ENCODE data around the gene BNC2.

Gene BNC2

DNA sequence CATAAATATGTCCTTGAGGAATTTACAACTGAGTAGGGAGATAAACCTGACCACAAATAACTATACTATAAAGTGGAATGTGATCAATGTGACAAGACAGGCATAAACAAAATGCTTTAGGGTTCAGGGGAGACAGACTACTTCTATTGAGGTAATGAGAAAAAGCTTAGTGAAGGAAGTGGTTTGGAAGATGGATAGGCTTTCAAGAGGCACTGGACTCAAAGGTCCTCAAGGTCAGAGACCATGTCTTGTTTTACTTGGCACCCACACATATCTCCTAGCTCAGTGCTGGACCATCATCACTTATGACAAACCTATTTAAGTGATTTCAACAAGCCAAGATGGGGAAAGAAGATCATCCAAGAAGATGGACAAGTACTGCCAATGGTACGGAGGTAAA, 257.8 kb downstream of the BNC2 start:
- H3K4me1 ChIP-seq (ENCODE audit: control insufficient read depth, insufficient read depth, low read length) = peaks cover 27% of the 10 kb centered on the region
- no peaks in the 10 kb centered on the region for H3K27me3 ChIP-seq (replicated peaks; ENCODE audit: control insufficient read depth, insufficient read depth, low read length)
- DNase-seq (ENCODE audit: low read depth) = peak; percentile 13
- H3K36me3 ChIP-seq (ENCODE audit: control insufficient read depth, insufficient read depth, low read length, severe bottlenecking) = no peaks in the 10 kb centered on the region
- no peak overlapping the region for H3K4me3 ChIP-seq (ENCODE audit: low read length)
- no peaks in the 10 kb centered on the region for H3K9me3 ChIP-seq (ENCODE audit: control insufficient read depth, low read length)
- no peak overlapping the region for H3K9ac ChIP-seq (ENCODE audit: low read length)

DNA sequence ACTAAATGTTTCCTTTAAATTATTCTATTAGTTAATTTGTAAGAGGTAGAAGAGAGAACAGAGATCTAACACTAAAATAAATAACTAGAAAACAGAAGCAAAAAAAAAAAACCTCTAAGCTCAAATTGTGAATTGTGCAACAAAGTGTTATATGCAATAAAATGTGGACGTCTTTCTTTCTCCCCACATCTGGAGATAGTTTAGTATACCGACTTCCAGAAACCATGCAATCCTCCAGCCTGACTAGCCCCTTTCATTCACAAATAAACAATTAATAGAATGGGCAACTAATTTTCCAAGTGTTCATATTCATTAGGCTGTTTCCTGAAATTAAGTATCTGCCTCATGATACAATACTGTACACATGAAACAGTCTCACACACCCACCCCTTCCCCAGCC, 258.5 kb downstream of the BNC2 start:
- peak; percentile 91 for DNase-seq (ENCODE audit: low read depth)
- H3K4me1 ChIP-seq (ENCODE audit: control insufficient read depth, insufficient read depth, low read length) = peaks cover 27% of the 10 kb centered on the region
- no peaks in the 10 kb centered on the region for H3K27me3 ChIP-seq (replicated peaks; ENCODE audit: control insufficient read depth, insufficient read depth, low read length)
- no peak overlapping the region for H3K4me3 ChIP-seq (ENCODE audit: low read length)
- H3K36me3 ChIP-seq (ENCODE audit: control insufficient read depth, insufficient read depth, low read length, severe bottlenecking) = no peaks in the 10 kb centered on the region
- no peak overlapping the region for H3K9ac ChIP-seq (ENCODE audit: low read length)
- H3K9me3 ChIP-seq (ENCODE audit: control insufficient read depth, low read length) = no peaks in the 10 kb centered on the region

DNA sequence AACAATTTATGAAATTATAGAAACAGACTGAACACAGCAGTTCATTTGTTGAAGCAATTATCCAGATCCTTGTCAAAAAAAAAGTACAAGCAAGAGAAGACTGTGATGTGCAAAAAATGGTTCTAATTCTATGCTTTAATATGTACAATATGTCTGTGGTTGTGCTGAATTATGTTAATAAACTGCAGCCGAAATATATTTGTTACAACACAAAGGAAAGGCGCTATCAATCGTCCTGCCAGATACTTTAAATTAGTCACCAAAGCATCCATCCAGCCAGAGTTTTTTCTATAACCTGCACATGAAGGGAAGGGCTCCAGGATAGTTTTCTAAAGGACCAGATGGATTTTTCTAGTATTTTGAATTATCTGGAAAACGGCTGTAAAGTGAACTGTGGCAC, 259.5 kb downstream of the BNC2 start:
- no peak overlapping the region for H3K4me3 ChIP-seq (ENCODE audit: low read length)
- H3K9ac ChIP-seq (ENCODE audit: low read length) = no peak overlapping the region
- H3K9me3 ChIP-seq (ENCODE audit: control insufficient read depth, low read length) = no peaks in the 10 kb centered on the region
- no peaks in the 10 kb centered on the region for H3K36me3 ChIP-seq (ENCODE audit: control insufficient read depth, insufficient read depth, low read length, severe bottlenecking)
- H3K27me3 ChIP-seq (replicated peaks; ENCODE audit: control insufficient read depth, insufficient read depth, low read length) = no peaks in the 10 kb centered on the region
- H3K4me1 ChIP-seq (ENCODE audit: control insufficient read depth, insufficient read depth, low read length) = peaks cover 27% of the 10 kb centered on the region
- DNase-seq (ENCODE audit: low read depth) = peak; percentile 53

DNA sequence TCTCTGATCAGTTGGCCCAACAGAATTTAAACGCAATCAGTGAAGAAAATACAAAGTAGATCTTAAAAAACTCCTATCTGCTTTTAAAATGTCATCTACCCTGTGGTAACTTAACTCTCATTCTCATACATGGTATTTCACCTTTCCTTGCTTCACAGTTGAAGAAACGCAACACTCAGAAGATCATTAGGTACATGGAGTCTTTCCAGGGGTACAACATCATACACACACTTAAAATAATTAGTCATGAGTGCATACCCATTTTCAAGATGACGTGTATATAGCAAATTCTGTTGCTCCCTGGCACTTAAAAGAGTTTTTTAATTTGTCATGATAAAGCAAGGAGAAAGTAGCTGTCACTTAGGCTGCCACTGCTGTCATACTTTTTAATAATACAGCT, 259.9 kb downstream of the BNC2 start:
- H3K27me3 ChIP-seq (replicated peaks; ENCODE audit: control insufficient read depth, insufficient read depth, low read length) = no peaks in the 10 kb centered on the region
- H3K4me3 ChIP-seq (ENCODE audit: low read length) = no peak overlapping the region
- H3K9ac ChIP-seq (ENCODE audit: low read length) = no peak overlapping the region
- DNase-seq (ENCODE audit: low read depth) = no peak
- H3K9me3 ChIP-seq (ENCODE audit: control insufficient read depth, low read length) = no peaks in the 10 kb centered on the region
- H3K4me1 ChIP-seq (ENCODE audit: control insufficient read depth, insufficient read depth, low read length) = peaks cover 27% of the 10 kb centered on the region
- no peaks in the 10 kb centered on the region for H3K36me3 ChIP-seq (ENCODE audit: control insufficient read depth, insufficient read depth, low read length, severe bottlenecking)

DNA sequence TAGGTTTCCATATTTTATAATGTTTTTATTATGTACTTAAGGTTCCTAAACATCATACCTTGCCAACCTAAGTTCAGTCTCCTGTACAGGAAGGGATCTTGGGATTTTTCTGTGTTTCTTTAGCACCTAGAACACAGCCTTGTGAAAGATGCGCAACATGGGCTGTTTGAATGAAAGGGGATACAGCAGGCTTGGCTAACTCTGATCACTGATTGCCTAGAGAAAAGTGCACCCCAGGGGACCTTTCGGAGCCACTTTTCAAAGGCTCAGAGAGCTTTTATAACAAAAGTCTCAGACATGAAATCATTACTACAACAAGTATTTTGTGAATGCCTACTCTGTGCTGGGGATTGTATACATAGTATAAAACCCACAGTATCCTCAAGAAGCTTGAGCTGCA, 261.6 kb downstream of the BNC2 start:
- no peak overlapping the region for H3K4me3 ChIP-seq (ENCODE audit: low read length)
- H3K36me3 ChIP-seq (ENCODE audit: control insufficient read depth, insufficient read depth, low read length, severe bottlenecking) = no peaks in the 10 kb centered on the region
- H3K9ac ChIP-seq (ENCODE audit: low read length) = no peak overlapping the region
- no peaks in the 10 kb centered on the region for H3K27me3 ChIP-seq (replicated peaks; ENCODE audit: control insufficient read depth, insufficient read depth, low read length)
- no peaks in the 10 kb centered on the region for H3K9me3 ChIP-seq (ENCODE audit: control insufficient read depth, low read length)
- DNase-seq (ENCODE audit: low read depth) = no peak
- H3K4me1 ChIP-seq (ENCODE audit: control insufficient read depth, insufficient read depth, low read length) = peaks cover 21% of the 10 kb centered on the region

DNA sequence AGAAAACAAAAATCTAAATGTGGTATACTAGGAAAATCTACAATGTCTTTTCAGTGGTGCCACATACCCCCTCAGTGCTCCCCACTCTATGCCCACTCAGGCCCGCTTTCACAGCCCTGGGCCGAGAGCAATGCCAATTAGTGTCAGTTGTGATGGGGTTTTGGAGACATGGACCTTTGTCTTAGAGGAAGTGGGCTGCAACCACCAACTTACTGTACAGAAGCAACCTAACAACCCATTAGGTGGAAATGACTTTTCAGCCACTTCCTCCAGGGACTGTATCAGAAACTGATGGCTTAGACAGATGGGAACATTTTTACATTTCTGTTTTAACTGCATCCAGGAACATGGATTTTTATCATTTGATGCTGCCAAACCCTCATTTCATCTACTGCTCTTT, 268.0 kb downstream of the BNC2 start:
- Histone ChIP-seq H3K4me1 (ENCODE audit: control insufficient read depth, insufficient read depth, low read length) (peaks cover 6% of the 10 kb centered on the region), H3K9ac (ENCODE audit: low read length) (no peak overlapping the region), H3K4me3 (ENCODE audit: low read length) (no peak overlapping the region), H3K36me3 (ENCODE audit: control insufficient read depth, insufficient read depth, low read length, severe bottlenecking) (no peaks in the 10 kb centered on the region), H3K27me3 (replicated peaks; ENCODE audit: control insufficient read depth, insufficient read depth, low read length) (no peaks in the 10 kb centered on the region), H3K9me3 (ENCODE audit: control insufficient read depth, low read length) (no peaks in the 10 kb centered on the region)
- DNase-seq (ENCODE audit: low read depth) = no peak

DNA sequence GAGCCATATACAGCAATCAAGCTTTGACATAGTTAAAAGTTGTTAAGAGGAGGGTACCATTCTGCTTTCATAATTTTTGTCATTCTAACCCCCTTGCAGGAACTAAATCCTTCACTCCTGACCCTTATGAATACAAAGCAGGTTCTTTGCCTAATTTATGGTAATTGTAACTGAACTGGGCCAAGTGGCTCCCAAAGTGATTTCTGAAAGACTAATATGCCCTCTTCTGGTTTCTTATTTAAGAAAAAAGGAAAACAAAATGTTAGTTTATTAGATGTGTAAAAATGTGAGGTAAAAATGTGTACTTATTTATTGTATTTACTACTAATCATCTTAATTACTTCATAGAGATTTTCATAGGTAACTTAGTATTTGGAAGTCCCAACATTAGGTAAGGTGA, 268.5 kb downstream of the BNC2 start:
- no peaks in the 10 kb centered on the region for H3K9me3 ChIP-seq (ENCODE audit: control insufficient read depth, low read length)
- DNase-seq (ENCODE audit: low read depth) = no peak

DNA sequence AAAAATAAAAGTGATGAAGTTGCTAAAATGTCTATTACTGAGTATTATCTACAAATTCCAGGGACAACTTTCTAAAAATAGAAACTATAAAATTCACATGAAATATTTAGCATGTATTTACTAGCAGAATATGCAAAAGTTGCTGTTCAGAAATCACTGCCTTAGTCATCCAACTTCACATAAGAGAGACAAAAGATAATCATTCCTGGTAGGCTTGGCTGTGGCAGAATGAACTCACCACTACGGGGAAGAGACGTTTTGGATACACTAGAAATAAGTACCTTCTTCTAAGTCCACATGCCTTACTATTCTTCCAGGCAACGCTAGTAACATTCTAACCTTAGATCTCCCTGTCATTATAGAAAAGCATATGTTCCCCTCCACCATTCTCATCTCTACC, 272.2 kb downstream of the BNC2 start:
- Histone ChIP-seq H3K9me3 (ENCODE audit: control insufficient read depth, low read length) (no peaks in the 10 kb centered on the region), H3K36me3 (ENCODE audit: control insufficient read depth, insufficient read depth, low read length, severe bottlenecking) (no peaks in the 10 kb centered on the region), H3K4me3 (ENCODE audit: low read length) (no peak overlapping the region), H3K27me3 (replicated peaks; ENCODE audit: control insufficient read depth, insufficient read depth, low read length) (no peaks in the 10 kb centered on the region), H3K9ac (ENCODE audit: low read length) (no peak overlapping the region), H3K4me1 (ENCODE audit: control insufficient read depth, insufficient read depth, low read length) (peaks cover 17% of the 10 kb centered on the region)
- DNase-seq (ENCODE audit: low read depth) = peak; percentile 7

More for the DNA sequence above, 268.5 kb downstream of the BNC2 start:
- no peaks in the 10 kb centered on the region for H3K27me3 ChIP-seq (replicated peaks; ENCODE audit: control insufficient read depth, insufficient read depth, low read length)
- H3K4me1 ChIP-seq (ENCODE audit: control insufficient read depth, insufficient read depth, low read length) = peaks cover 9% of the 10 kb centered on the region
- H3K4me3 ChIP-seq (ENCODE audit: low read length) = no peak overlapping the region
- H3K9ac ChIP-seq (ENCODE audit: low read length) = no peak overlapping the region
- no peaks in the 10 kb centered on the region for H3K36me3 ChIP-seq (ENCODE audit: control insufficient read depth, insufficient read depth, low read length, severe bottlenecking)

DNA sequence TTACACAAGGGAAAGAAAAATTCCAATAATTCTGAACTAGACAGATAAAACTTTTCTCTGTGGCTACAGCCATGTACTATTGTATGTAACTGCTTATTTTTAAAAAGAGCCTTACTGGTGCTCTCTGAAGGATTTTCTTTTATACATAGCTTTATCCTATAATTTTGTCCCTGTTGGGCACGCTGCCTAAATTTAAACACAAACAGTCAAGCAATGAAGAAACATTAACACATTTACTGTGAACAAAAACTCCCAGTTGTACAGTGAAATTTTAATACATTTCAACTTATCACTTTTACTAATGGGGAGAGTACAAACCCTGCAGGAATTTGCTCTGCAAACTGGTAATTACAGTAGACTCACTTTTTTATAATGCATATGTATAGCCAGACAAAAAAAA, 273.3 kb downstream of the BNC2 start:
- no peaks in the 10 kb centered on the region for H3K9me3 ChIP-seq (ENCODE audit: control insufficient read depth, low read length)
- H3K9ac ChIP-seq (ENCODE audit: low read length) = no peak overlapping the region
- peaks cover 17% of the 10 kb centered on the region for H3K4me1 ChIP-seq (ENCODE audit: control insufficient read depth, insufficient read depth, low read length)
- H3K4me3 ChIP-seq (ENCODE audit: low read length) = no peak overlapping the region
- no peak for DNase-seq (ENCODE audit: low read depth)
- H3K36me3 ChIP-seq (ENCODE audit: control insufficient read depth, insufficient read depth, low read length, severe bottlenecking) = no peaks in the 10 kb centered on the region
- H3K27me3 ChIP-seq (replicated peaks; ENCODE audit: control insufficient read depth, insufficient read depth, low read length) = no peaks in the 10 kb centered on the region

DNA sequence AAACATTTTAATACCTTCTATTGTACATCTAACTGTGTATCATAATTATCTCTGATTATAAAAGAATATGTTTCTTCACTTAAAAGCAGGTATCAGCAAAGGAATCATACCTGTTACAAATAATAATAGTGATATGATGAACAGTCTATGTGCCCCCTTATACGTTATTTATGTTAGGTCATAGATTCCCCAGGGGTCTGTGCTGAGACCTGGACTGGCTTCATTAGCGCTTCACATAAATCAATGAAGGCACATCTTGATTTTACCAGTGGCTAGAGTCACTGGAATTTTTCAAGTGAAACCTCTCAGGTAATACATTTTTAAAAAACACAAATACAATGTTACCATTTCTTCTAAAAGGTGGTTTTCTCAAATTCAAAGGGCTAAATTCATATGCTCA, 275.2 kb downstream of the BNC2 start:
- Histone ChIP-seq H3K9ac (ENCODE audit: low read length) (no peak overlapping the region), H3K4me3 (ENCODE audit: low read length) (no peak overlapping the region), H3K9me3 (ENCODE audit: control insufficient read depth, low read length) (no peaks in the 10 kb centered on the region), H3K4me1 (ENCODE audit: control insufficient read depth, insufficient read depth, low read length) (peaks cover 17% of the 10 kb centered on the region), H3K36me3 (ENCODE audit: control insufficient read depth, insufficient read depth, low read length, severe bottlenecking) (no peaks in the 10 kb centered on the region), H3K27me3 (replicated peaks; ENCODE audit: control insufficient read depth, insufficient read depth, low read length) (no peaks in the 10 kb centered on the region)
- no peak for DNase-seq (ENCODE audit: low read depth)

DNA sequence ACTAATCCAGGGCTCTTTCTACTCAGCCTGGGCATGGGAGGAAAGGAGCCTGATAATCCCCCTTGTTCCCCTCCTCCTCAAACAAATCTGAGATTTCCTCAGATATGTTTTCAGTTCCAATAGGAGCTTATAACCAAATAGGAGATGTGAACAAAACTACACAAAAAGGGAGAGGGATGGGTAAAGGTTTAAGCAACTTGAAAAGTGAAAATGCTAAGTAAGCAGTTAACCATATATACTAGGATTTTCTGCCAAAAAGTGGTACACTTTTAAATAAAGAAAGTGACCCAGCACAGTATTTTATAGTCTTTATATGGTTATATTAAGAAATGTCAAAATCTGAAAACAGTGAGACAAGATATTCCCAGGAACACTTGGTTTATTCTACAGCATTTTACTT, 275.7 kb downstream of the BNC2 start:
- no peak for DNase-seq (ENCODE audit: low read depth)
- no peaks in the 10 kb centered on the region for H3K27me3 ChIP-seq (replicated peaks; ENCODE audit: control insufficient read depth, insufficient read depth, low read length)
- no peaks in the 10 kb centered on the region for H3K36me3 ChIP-seq (ENCODE audit: control insufficient read depth, insufficient read depth, low read length, severe bottlenecking)
- H3K9ac ChIP-seq (ENCODE audit: low read length) = no peak overlapping the region
- H3K9me3 ChIP-seq (ENCODE audit: control insufficient read depth, low read length) = no peaks in the 10 kb centered on the region
- no peak overlapping the region for H3K4me3 ChIP-seq (ENCODE audit: low read length)
- peaks cover 17% of the 10 kb centered on the region for H3K4me1 ChIP-seq (ENCODE audit: control insufficient read depth, insufficient read depth, low read length)

DNA sequence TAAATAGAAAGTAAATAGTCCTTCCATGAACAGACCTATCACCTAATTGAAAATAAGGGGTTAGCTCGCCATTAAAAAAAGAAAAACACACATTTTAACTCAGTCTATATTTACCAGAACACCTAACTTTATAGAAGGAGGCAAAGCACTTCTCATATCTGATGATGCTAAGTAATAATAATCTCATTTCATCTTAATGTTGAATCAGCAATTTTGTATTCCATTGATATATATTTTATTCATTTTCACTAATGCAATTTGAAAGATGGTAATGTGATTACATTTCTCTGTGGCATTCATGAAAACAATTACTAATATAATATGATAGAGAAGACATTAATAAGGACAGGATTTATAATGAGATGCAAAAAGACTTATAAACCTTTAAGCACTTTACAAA, 276.7 kb downstream of the BNC2 start:
- Histone ChIP-seq H3K36me3 (ENCODE audit: control insufficient read depth, insufficient read depth, low read length, severe bottlenecking) (no peaks in the 10 kb centered on the region), H3K4me3 (ENCODE audit: low read length) (no peak overlapping the region), H3K27me3 (replicated peaks; ENCODE audit: control insufficient read depth, insufficient read depth, low read length) (no peaks in the 10 kb centered on the region), H3K9me3 (ENCODE audit: control insufficient read depth, low read length) (no peaks in the 10 kb centered on the region), H3K9ac (ENCODE audit: low read length) (no peak overlapping the region), H3K4me1 (ENCODE audit: control insufficient read depth, insufficient read depth, low read length) (peaks cover 17% of the 10 kb centered on the region)
- no peak for DNase-seq (ENCODE audit: low read depth)

Data from adipocyte (in vitro differentiated cells).